Transverse colon (tissue), 4 donors: Measurements from ENCODE around the gene TNRC6A. TPM values are rescaled to one million over a fixed set of nuclear protein-coding genes. Genes with fewer than 3 reads are reported as not detected.

ENCODE experiments used
- DNase-seq: peaks from one replicate; pipeline ENCODE4 v3.0.0-alpha.2; 2019
- H3K27ac ChIP-seq, 4 donors: fragments of 200-600 bp; sonication (generic); 2 replicates each; pipeline ENCODE4 v1.5.1; 2016 to 2018; ENCODE audit warnings: inconsistent platforms in 4 of 4
- H3K27me3 ChIP-seq: fragments of 200-600 bp; sonication (generic); 2 replicates; pipeline ENCODE4 v1.5.1; 2017; ENCODE audit warnings: inconsistent platforms
- H3K36me3 ChIP-seq, 4 donors: fragments of 200-600 bp; sonication (generic); 2 replicates each; pipeline ENCODE4 v1.5.1; 2017 to 2019; ENCODE audit warnings: inconsistent platforms in 4 of 4
- H3K4me1 ChIP-seq, 4 donors: fragments of 200-600 bp; sonication (generic); 2 replicates each; pipeline ENCODE4 v1.5.1; 2017 to 2020; ENCODE audit warnings: inconsistent platforms in 4 of 4
- H3K4me3 ChIP-seq, 4 donors: fragments of 200-600 bp; sonication (generic); 1 replicate in 1 of 4; 2 replicates in 3 of 4; pipeline versions ENCODE4 v1.5.1 to v1.6.1; 2017 to 2019; ENCODE audit warnings: inconsistent platforms in 4 of 4
- H3K9me3 ChIP-seq, 2 donors: fragments of 200-600 bp; sonication (generic); 2 replicates each; pipeline ENCODE4 v1.5.1; 2017 to 2019; ENCODE audit warnings: inconsistent platforms in 2 of 2
- EP300 ChIP-seq: sonication (generic); formaldehyde crosslinking; IDR thresholded peaks from one replicate; pipeline ENCODE4 v1.6.1; 2017; ENCODE audit warnings: antibody characterized with exemption, low read depth
- POLR2A ChIP-seq: fragments of 450-650 bp; IDR thresholded peaks from one replicate; pipeline ENCODE4 v1.6.1; 2016; ENCODE audit warnings: antibody characterized with exemption, mild to moderate bottlenecking, moderate library complexity
- POLR2AphosphoS5 ChIP-seq, 3 donors: sonication (generic); formaldehyde crosslinking; IDR thresholded peaks; one replicate each; pipeline ENCODE4 v1.6.1; 2016; ENCODE audit warnings: antibody characterized with exemption in 3 of 3
- WGBS, 2 donors: methylation state at CpG; one replicate each; pipeline ENCODE4 v1.1.5; 2018; ENCODE audit warnings: low coverage in 1 of 2; 5-methylcytosine and 5-hydroxymethylcytosine counted together
- in situ Hi-C, 4 donors: fragments of 200-750 bp; cut with MboI; loops; one replicate each; pipeline versions ENCODE4 v1.15.0 to v1.15.1; 2017; ENCODE audit warnings: low sequenced_read_pairs in 3 of 4, low pct_ligation_motif_present in 1 of 4, low pct_unique_long_range_greater_than_20kb in 1 of 4
- intact Hi-C: fragments of 100-400 bp; cut with DNase I; formaldehyde crosslinking; loops from one replicate; pipeline ENCODE4 v1.15.1; 2023; ENCODE audit warnings: low total_unique reads
- total RNA-seq, 4 donors: library from RNA; depleted of rRNA; stranded (reverse); fragments of >200 nt; gene quantifications; one replicate each; pipeline ENCODE4 v1.1.0, GENCODE V29; 2016
- TF ChIP-seq, protein P1 (sequence below), 5 experiments: fragments of 200-600 bp in 3 of 5; fragments of 450-650 bp in 2 of 5; sonication (generic) in 3 of 5; IDR thresholded peaks; 1 replicate in 2 of 5; 2 replicates in 3 of 5; pipeline ENCODE4 v1.5.1; 2016 to 2017; ENCODE audit warnings: antibody characterized with exemption in 5 of 5, inconsistent platforms in 3 of 5, mild to moderate bottlenecking in 2 of 5, moderate library complexity in 1 of 5

Gene TNRC6A
- total RNA-seq, 4 donors from 2014 or later: 48.2 to 77.2 (median 54.8) TPM

GRCh38 chr16:24758373-24758772 lies 28.9 kb downstream of the TNRC6A start:
- WGBS, 2 donors: 91 to 95% methylated on average over 2 of the region's 2 CpGs

GRCh38 chr16:24759006-24759405 lies 29.6 kb downstream of the TNRC6A start:
- in situ Hi-C loops (no loop called here), intact Hi-C loops (no loop called here)
- Histone ChIP-seq H3K4me3 (no peak overlapping the region), H3K27ac (no peak overlapping the region), H3K9me3 (no peaks in the 10 kb centered on the region), H3K36me3 (peaks cover 0 to 9% (median 3%) of the 10 kb centered on the region in 4 donors), H3K27me3 (no peaks in the 10 kb centered on the region), H3K4me1 (peaks cover 0 to 14% (median 2%) of the 10 kb centered on the region in 4 donors)
- 92 to 97% methylated on average over 2 of the region's 2 CpGs for WGBS, 2 donors
- DNase-seq: no peak
- TF ChIP-seq POLR2A (no peak), EP300 (no peak), POLR2AphosphoS5 (IDR thresholded peaks at IDR 0.05) (no peak)
- TF ChIP-seq, protein P1, sequence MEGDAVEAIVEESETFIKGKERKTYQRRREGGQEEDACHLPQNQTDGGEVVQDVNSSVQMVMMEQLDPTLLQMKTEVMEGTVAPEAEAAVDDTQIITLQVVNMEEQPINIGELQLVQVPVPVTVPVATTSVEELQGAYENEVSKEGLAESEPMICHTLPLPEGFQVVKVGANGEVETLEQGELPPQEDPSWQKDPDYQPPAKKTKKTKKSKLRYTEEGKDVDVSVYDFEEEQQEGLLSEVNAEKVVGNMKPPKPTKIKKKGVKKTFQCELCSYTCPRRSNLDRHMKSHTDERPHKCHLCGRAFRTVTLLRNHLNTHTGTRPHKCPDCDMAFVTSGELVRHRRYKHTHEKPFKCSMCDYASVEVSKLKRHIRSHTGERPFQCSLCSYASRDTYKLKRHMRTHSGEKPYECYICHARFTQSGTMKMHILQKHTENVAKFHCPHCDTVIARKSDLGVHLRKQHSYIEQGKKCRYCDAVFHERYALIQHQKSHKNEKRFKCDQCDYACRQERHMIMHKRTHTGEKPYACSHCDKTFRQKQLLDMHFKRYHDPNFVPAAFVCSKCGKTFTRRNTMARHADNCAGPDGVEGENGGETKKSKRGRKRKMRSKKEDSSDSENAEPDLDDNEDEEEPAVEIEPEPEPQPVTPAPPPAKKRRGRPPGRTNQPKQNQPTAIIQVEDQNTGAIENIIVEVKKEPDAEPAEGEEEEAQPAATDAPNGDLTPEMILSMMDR (IDR thresholded peaks at IDR 0.05): no peak

More at GRCh38 chr16:24758373-24758772, 28.9 kb downstream of the TNRC6A start:
- peaks cover 0 to 9% (median 3%) of the 10 kb centered on the region in 4 donors for H3K36me3 ChIP-seq
- H3K27ac ChIP-seq: no peak overlapping the region
- no peak for DNase-seq
- no peaks in the 10 kb centered on the region for H3K9me3 ChIP-seq
- H3K4me1 ChIP-seq: peaks cover 0 to 16% (median 0%) of the 10 kb centered on the region in 4 donors
- in situ Hi-C loops: no loop called here
- no peak overlapping the region for H3K4me3 ChIP-seq
- TF ChIP-seq EP300 (no peak), POLR2AphosphoS5 (IDR thresholded peaks at IDR 0.05) (no peak), POLR2A (no peak)
- TF ChIP-seq, protein P1 (IDR thresholded peaks at IDR 0.05): no peak
- intact Hi-C loops: no loop called here
- H3K27me3 ChIP-seq: no peaks in the 10 kb centered on the region

- DNase-seq: no peak
- intact Hi-C loops (no loop called here), in situ Hi-C loops (no loop called here)
- H3K36me3 ChIP-seq: peaks cover 0 to 9% (median 3%) of the 10 kb centered on the region in 4 donors
- no peaks in the 10 kb centered on the region for H3K9me3 ChIP-seq
- no peaks in the 10 kb centered on the region for H3K27me3 ChIP-seq
- TF ChIP-seq EP300: no peak
- TF ChIP-seq POLR2AphosphoS5 (IDR thresholded peaks at IDR 0.05): no peak
- no peak for TF ChIP-seq POLR2A
- TF ChIP-seq, protein P1 (IDR thresholded peaks at IDR 0.05): no peak
- 70 to 90% methylated on average over 6 of the region's 6 CpGs for WGBS, 2 donors
- H3K4me1 ChIP-seq: peaks cover 0 to 12% (median 2%) of the 10 kb centered on the region in 4 donors
- no peak overlapping the region for H3K27ac ChIP-seq
- H3K4me3 ChIP-seq: no peak overlapping the region
Observed at GRCh38 chr16:24761526-24761925, 32.1 kb downstream of the TNRC6A start.

- no peak overlapping the region for H3K4me3 ChIP-seq
- no peak for TF ChIP-seq POLR2AphosphoS5 (IDR thresholded peaks at IDR 0.05)
- TF ChIP-seq, protein P1 (IDR thresholded peaks at IDR 0.05): no peak
- no peak for TF ChIP-seq POLR2A
- TF ChIP-seq EP300: no peak
- WGBS, 2 donors: 86 to 98% methylated on average over 2 of the region's 2 CpGs
- H3K27ac ChIP-seq: no peak overlapping the region
- peaks cover 0 to 17% (median 3%) of the 10 kb centered on the region in 4 donors for H3K36me3 ChIP-seq
- in situ Hi-C loops (no loop called here), intact Hi-C loops (no loop called here)
- peaks cover 0 to 5% (median 2%) of the 10 kb centered on the region in 4 donors for H3K4me1 ChIP-seq
- DNase-seq: no peak
- no peaks in the 10 kb centered on the region for H3K27me3 ChIP-seq
- H3K9me3 ChIP-seq: no peaks in the 10 kb centered on the region
Observed at GRCh38 chr16:24764916-24765315, 35.5 kb downstream of the TNRC6A start.
